IMR-90 (cell line): ENCODE results near the gene MYH9. TPM values are rescaled to one million over a fixed set of nuclear protein-coding genes. Genes with fewer than 3 reads are reported as not detected.

Experiments
- ATAC-seq: fragments of 200-7000 bp; cut with Tn5 transposase; 2 replicates; pipeline ENCODE4 v1.9.1; 2020; ENCODE audit warnings: low read depth, mild to moderate bottlenecking, moderate library complexity
- BruUV-seq: library from RNA; stranded (reverse); fragments of 400-500 nt; replicated peaks from 2 replicates; lab custom pipeline; 2021; lab: Mats Ljungman, UMichigan
- CTCF ChIA-PET: fragments of 300-600 bp; formaldehyde crosslinking; extraction: SDS; loops from one replicate; lab custom pipeline; 2021; ENCODE audit warnings: antibody characterized with exemption; lab: Yijun Ruan, JAX
- POLR2A ChIA-PET: fragments of 300-600 bp; sonication (Branson Sonifier 250); formaldehyde crosslinking; loops from one replicate; lab custom pipeline; 2022; ENCODE audit warnings: antibody characterized with exemption; ENCODE audit not compliant: unreplicated experiment; lab: Charles Lee
- DNase-seq: peaks from one replicate; pipeline ENCODE4 v3.0.0; 2013
- H2AFZ ChIP-seq: replicated peaks from 2 replicates; pipeline ENCODE3; 2013; ENCODE audit warnings: low read length, mild to moderate bottlenecking; ENCODE audit not compliant: poor library complexity
- H2AK5ac ChIP-seq: 2 replicates; pipeline ENCODE4 v1.6.1; 2013; ENCODE audit warnings: low read depth, low read length, inconsistent platforms
- H2AK9ac ChIP-seq: replicated peaks from 2 replicates; pipeline ENCODE3; 2013; ENCODE audit warnings: mild to moderate bottlenecking, low read depth, low read length, moderate library complexity; ENCODE audit not compliant: poor library complexity
- H2BK120ac ChIP-seq: 2 replicates; pipeline ENCODE4 v1.6.1; 2013; ENCODE audit warnings: low read depth, low read length, inconsistent platforms
- H2BK15ac ChIP-seq: 3 replicates; pipeline ENCODE4 v1.6.1; 2013; ENCODE audit warnings: low read depth, low read length, inconsistent platforms
- H2BK20ac ChIP-seq: 2 replicates; pipeline ENCODE4 v1.6.1; 2013; ENCODE audit warnings: low read depth, mild to moderate bottlenecking, inconsistent platforms, low read length, moderate library complexity
- H2BK5ac ChIP-seq: 2 replicates; pipeline ENCODE4 v1.6.1; 2013; ENCODE audit warnings: mild to moderate bottlenecking, low read depth, low read length, inconsistent platforms; ENCODE audit not compliant: poor library complexity, severe bottlenecking
- H3K14ac ChIP-seq: replicated peaks from 2 replicates; pipeline ENCODE4 v1.6.1; 2013; ENCODE audit warnings: low read depth, low read length, inconsistent platforms
- H3K18ac ChIP-seq: 2 replicates; pipeline ENCODE4 v1.6.1; 2013; ENCODE audit warnings: low read depth, low read length, control low read depth
- H3K23ac ChIP-seq: 2 replicates; pipeline ENCODE4 v1.6.1; 2013; ENCODE audit warnings: low read depth, low read length, inconsistent platforms
- H3K27ac ChIP-seq: 2 replicates; pipeline ENCODE4 v1.5.1; 2013; ENCODE audit warnings: mild to moderate bottlenecking, control low read depth, low read length; ENCODE audit not compliant: insufficient read depth
- H3K27me3 ChIP-seq: 2 replicates; pipeline ENCODE4 v1.6.1; 2013; ENCODE audit warnings: low read length; ENCODE audit not compliant: control insufficient read depth, insufficient read depth
- H3K36me3 ChIP-seq: 2 replicates; pipeline ENCODE4 v1.6.1; 2013; ENCODE audit warnings: low read length, mixed read lengths; ENCODE audit not compliant: control insufficient read depth, insufficient read depth
- H3K4ac ChIP-seq: 2 replicates; pipeline ENCODE4 v1.6.1; 2013; ENCODE audit warnings: low read depth, low read length, inconsistent platforms
- H3K4me1 ChIP-seq: 2 replicates; pipeline ENCODE4 v1.6.1; 2013; ENCODE audit warnings: low read length, mixed read lengths; ENCODE audit not compliant: control insufficient read depth, insufficient read depth
- H3K4me2 ChIP-seq: 2 replicates; pipeline ENCODE4 v1.6.1; 2013; ENCODE audit warnings: low read depth, mild to moderate bottlenecking, control low read depth, low read length, moderate library complexity
- H3K4me3 ChIP-seq: 2 replicates; pipeline ENCODE4 v1.5.1; 2013; ENCODE audit warnings: low read depth, mild to moderate bottlenecking, control low read depth, low read length, moderate library complexity; ENCODE audit not compliant: insufficient read depth
- H3K56ac ChIP-seq: 2 replicates; pipeline ENCODE4 v1.6.1; 2013; ENCODE audit warnings: low read length, inconsistent platforms; ENCODE audit not compliant: insufficient read depth; ENCODE audit errors: extremely low read depth
- H3K79me1 ChIP-seq, 2 experiments: 2 replicates each; pipeline ENCODE4 v1.6.1; 2013; ENCODE audit warnings: low read length in 2 of 2, inconsistent platforms in 1 of 2, low read depth in 1 of 2
- H3K9ac ChIP-seq: 2 replicates; pipeline ENCODE4 v1.6.1; 2013; ENCODE audit warnings: low read depth, low read length, control low read depth
- H3K9me1 ChIP-seq: 2 replicates; pipeline ENCODE4 v1.6.1; 2013; ENCODE audit warnings: low read length, inconsistent platforms; ENCODE audit not compliant: insufficient read depth
- H3K9me3 ChIP-seq: 2 replicates; pipeline ENCODE4 v1.6.1; 2013; ENCODE audit warnings: low read length; ENCODE audit not compliant: control insufficient read depth, insufficient read depth
- H4K20me1 ChIP-seq: 2 replicates; pipeline ENCODE4 v1.6.1; 2013; ENCODE audit warnings: low read length, inconsistent platforms; ENCODE audit not compliant: insufficient read depth
- H4K5ac ChIP-seq: 2 replicates; pipeline ENCODE4 v1.6.1; 2013; ENCODE audit warnings: mild to moderate bottlenecking, low read depth, low read length, control low read depth
- H4K8ac ChIP-seq, 2 experiments: 2 replicates each; pipeline ENCODE4 v1.6.1; 2013; ENCODE audit warnings: low read depth in 2 of 2, low read length in 2 of 2, control low read depth in 1 of 2, inconsistent platforms in 1 of 2
- H4K91ac ChIP-seq: 2 replicates; pipeline ENCODE4 v1.6.1; 2013; ENCODE audit warnings: low read depth, low read length, inconsistent platforms; ENCODE audit not compliant: insufficient read depth
- BHLHE40 ChIP-seq: fragments of 150-350 bp; IDR thresholded peaks from 2 replicates; pipeline ENCODE4 v1.6.1; 2016; ENCODE audit warnings: mild to moderate bottlenecking, low read depth, low read length
- CHD1 ChIP-seq: IDR thresholded peaks from 2 replicates; pipeline ENCODE4 v1.6.1; 2012; ENCODE audit warnings: low read depth, low read length, improper control_type of control experiment
- FOS ChIP-seq: fragments of 150-350 bp; IDR thresholded peaks from 2 replicates; pipeline ENCODE4 v1.6.1; 2016; ENCODE audit warnings: low read depth, low read length
- MAFK ChIP-seq: IDR thresholded peaks from 2 replicates; pipeline ENCODE4 v1.6.1; 2012; ENCODE audit warnings: low read depth, low read length, improper control_type of control experiment
- MAZ ChIP-seq: IDR thresholded peaks from 2 replicates; pipeline ENCODE4 v1.6.1; 2012; ENCODE audit warnings: low read depth, mild to moderate bottlenecking, low read length, improper control_type of control experiment, moderate library complexity, borderline replicate concordance
- MXI1 ChIP-seq: IDR thresholded peaks from 2 replicates; pipeline ENCODE4 v1.6.1; 2012; ENCODE audit warnings: low read depth, mild to moderate bottlenecking, low read length, moderate library complexity, borderline replicate concordance
- RCOR1 ChIP-seq: IDR thresholded peaks from 2 replicates; pipeline ENCODE4 v1.6.1; 2012; ENCODE audit warnings: mild to moderate bottlenecking, low read length, improper control_type of control experiment; ENCODE audit not compliant: insufficient replicate concordance
- SMC3 ChIP-seq: fragments of 150-350 bp; IDR thresholded peaks from 2 replicates; pipeline ENCODE4 v1.6.1; 2016; ENCODE audit warnings: low read depth, mild to moderate bottlenecking, antibody characterized with exemption, low read length, moderate library complexity
- WGBS, 2 experiments: methylation state at CpG; one replicate each; pipeline versions ENCODE4 v1.1.5 to v1.1.7; 2013; ENCODE audit warnings: missing lambda C conversion rate in 2 of 2; ENCODE audit not compliant: insufficient read length in 1 of 2; ENCODE audit errors: extremely low coverage in 2 of 2; 5-methylcytosine and 5-hydroxymethylcytosine counted together
- dilution Hi-C: fragments of 300-500 bp; cut with HindIII; formaldehyde crosslinking; loops from one replicate; pipeline ENCODE4 v1.14.3; 2018; ENCODE audit warnings: low sequenced_read_pairs; ENCODE audit not compliant: unreplicated experiment
- in situ Hi-C: fragments of 300-500 bp; cut with MboI; formaldehyde crosslinking; loops from 3 replicates; pipeline ENCODE4 v1.14.3; 2019; ENCODE audit warnings: low sequenced_read_pairs, inconsistent platforms, mixed read lengths
- intact Hi-C: fragments of 100-400 bp; cut with micrococcal nuclease; formaldehyde crosslinking; loops from 2 replicates; pipeline ENCODE4 v1.10.0; 2022
- polyA plus RNA-seq, 3 experiments: library from polyadenylated mRNA; depleted of rRNA; stranded (reverse); fragments of >200 nt; gene quantifications; 2 replicates each; pipeline ENCODE4 v1.2.3, GENCODE V29; 2012; ENCODE audit warnings: low replicate concordance in 1 of 3
- total RNA-seq: library from RNA; depleted of rRNA; stranded (reverse); fragments of >200 nt; gene quantifications from 2 replicates; pipeline ENCODE4 v1.2.3, GENCODE V29; 2012
- TF ChIP-seq, protein P1 (sequence below): fragments of 150-350 bp; IDR thresholded peaks from 2 replicates; pipeline ENCODE4 v1.6.1; 2017; ENCODE audit warnings: mild to moderate bottlenecking, antibody characterized with exemption, low read length, low read depth
- TF ChIP-seq, protein P2 (sequence below): fragments of 150-350 bp; IDR thresholded peaks from 2 replicates; pipeline ENCODE4 v1.6.1; 2016; ENCODE audit warnings: low read depth, mild to moderate bottlenecking, low read length, moderate library complexity, borderline replicate concordance

MYH9 gene
- total and polyA plus RNA-seq, 2 of the 4 experiments (the other 2 are of a cell fraction), result 475 to 554 TPM

DNA sequence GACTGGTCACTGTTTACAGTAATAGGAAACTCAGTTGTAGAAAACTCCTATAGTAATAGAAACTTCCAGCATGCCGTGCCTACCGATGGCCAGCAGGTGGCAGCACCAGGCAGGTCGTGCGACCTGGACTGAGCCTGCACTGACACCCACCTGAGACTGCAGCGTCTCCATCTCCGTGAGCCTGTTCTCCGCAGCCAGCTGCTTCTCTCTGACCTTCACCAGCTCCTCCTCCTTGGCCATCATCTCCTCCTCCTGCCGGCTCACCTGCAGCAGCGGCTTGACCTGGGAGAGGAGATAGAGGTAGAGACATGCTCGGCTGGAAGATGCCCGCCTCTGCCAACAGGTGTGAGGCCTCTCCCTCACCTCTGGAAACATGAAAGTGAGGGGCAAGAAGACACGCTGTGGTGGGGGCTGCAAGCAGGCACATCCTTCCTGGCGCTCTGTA lies 86.4 kb downstream of the MYH9 start (continued):
- TF ChIP-seq SMC3, result peak; percentile 60

DNA sequence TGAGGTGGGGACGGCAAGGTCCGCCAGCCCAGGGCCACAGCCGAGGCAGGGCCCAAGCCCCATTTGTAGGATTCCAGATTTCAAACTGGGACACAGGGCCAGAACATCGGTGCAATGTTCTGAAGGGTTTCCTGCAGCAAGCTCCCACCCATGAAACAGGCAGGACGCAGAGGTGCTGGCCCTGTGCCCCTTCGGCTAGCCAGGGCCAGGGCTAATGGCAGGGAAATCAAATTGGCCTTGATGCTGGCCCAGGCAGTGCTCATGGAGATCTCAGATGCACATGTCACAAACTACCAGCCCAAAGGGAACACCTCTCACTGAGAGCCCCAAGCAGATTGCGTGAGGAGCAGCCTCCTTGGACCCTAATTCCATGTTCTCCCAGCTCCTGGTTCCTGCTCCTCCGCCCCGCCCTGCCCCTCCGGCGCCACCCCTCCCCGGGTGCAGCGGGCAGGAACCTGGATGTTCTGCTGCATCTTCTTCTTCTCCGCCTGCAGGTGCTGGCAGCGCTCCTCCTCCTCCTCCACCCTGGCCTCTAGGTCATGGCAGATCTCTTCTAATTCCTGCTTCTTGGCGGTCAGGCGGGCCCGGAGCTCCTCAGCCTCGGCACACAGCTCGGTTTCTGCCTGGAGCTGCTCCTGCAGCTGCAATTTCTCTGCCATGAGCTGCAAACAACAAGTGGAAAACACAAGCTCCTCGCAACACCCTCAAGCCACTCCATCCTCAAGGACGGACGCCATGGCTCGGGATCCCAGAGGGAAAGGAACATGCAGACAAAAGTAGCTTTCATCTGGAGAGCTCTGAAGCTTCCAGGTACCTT lies 87.2 kb downstream of the MYH9 start:
- DNase-seq (no peak), ATAC-seq (no peak)
- Histone ChIP-seq H3K4ac (peak overlapping the region; percentile 91), H3K27ac (peak overlapping the region; percentile 94), H2BK20ac (peak overlapping the region; percentile 56), H2BK15ac (peak overlapping the region; percentile 34; the same call in 2 of the 3 replicates), H3K56ac (peak overlapping the region; percentile 58; the same call in 1 of the 2 replicates), H4K91ac (peak overlapping the region; percentile 34), H2AFZ (peak overlapping the region; percentile 16), H3K27me3 (no peaks in the 10 kb centered on the region), H2AK9ac (peak overlapping the region; percentile 53), H3K9me1 (peaks cover 9% of the 10 kb centered on the region), H3K79me1 (peaks cover 61 to 92% of the 10 kb centered on the region in 2 experiments), H4K5ac (peak overlapping the region; percentile 58), H3K4me2 (no peak overlapping the region), H3K4me3 (no peak overlapping the region), H3K9ac (peak overlapping the region; percentile 58; the same call in 1 of the 2 replicates), H3K18ac (peak overlapping the region; percentile 84), H2AK5ac (peak overlapping the region; percentile 93; the same call in 1 of the 2 replicates), H3K9me3 (no peaks in the 10 kb centered on the region), H3K23ac (peak overlapping the region; percentile 84), H4K20me1 (peaks cover 92% of the 10 kb centered on the region), H4K8ac (peak overlapping the region; percentile 31 to 85; a peak in 3 of 4 replicates), H2BK120ac (peak overlapping the region; percentile 89), H3K36me3 (peaks cover 94% of the 10 kb centered on the region), H3K14ac (peak overlapping the region; percentile 84), H2BK5ac (peak overlapping the region; percentile 99), H3K4me1 (peaks cover 21% of the 10 kb centered on the region)
- dilution Hi-C loops, result no loop called here
- TSS peak; percentile 91 for BruUV-seq
- POLR2A ChIA-PET, result no interaction called here
- intact Hi-C loops, result loop anchor here (1.0 kb wide), 2 partner anchors 85 to 170 kb away; no protein-coding TSS in a partner anchor
- in situ Hi-C loops, result no loop called here
- CTCF ChIA-PET, result interaction anchor here (0.6 to 2.1 kb wide), 4 partner anchors 10 to 169 kb away, joined by 3 to 17 read pairs (median 4); no protein-coding TSS in a partner anchor
- 97% methylated on average over 14 of the region's 24 CpGs; no CpG with 5 or more reads in 1 of the 2 experiments for WGBS, 2 experiments
- TF ChIP-seq, protein P1, sequence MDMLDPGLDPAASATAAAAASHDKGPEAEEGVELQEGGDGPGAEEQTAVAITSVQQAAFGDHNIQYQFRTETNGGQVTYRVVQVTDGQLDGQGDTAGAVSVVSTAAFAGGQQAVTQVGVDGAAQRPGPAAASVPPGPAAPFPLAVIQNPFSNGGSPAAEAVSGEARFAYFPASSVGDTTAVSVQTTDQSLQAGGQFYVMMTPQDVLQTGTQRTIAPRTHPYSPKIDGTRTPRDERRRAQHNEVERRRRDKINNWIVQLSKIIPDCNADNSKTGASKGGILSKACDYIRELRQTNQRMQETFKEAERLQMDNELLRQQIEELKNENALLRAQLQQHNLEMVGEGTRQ, result no peak
- TF ChIP-seq, protein P2, sequence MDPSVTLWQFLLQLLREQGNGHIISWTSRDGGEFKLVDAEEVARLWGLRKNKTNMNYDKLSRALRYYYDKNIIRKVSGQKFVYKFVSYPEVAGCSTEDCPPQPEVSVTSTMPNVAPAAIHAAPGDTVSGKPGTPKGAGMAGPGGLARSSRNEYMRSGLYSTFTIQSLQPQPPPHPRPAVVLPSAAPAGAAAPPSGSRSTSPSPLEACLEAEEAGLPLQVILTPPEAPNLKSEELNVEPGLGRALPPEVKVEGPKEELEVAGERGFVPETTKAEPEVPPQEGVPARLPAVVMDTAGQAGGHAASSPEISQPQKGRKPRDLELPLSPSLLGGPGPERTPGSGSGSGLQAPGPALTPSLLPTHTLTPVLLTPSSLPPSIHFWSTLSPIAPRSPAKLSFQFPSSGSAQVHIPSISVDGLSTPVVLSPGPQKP, result no peak
- TF ChIP-seq CHD1, result no peak
- no peak for TF ChIP-seq RCOR1
- no peak for TF ChIP-seq MAZ
- no peak for TF ChIP-seq MXI1
- no peak for TF ChIP-seq BHLHE40
- no peak for TF ChIP-seq FOS
- TF ChIP-seq MAFK, result no peak
